Esophagus squamous epithelium (tissue), 4 donors: Measurements from ENCODE around the gene RBM3.

Experiments used
- CTCF ChIP-seq, 6 experiments: fragments of 450-650 bp in 4 of 6; fragments of 200-600 bp in 2 of 6; sonication (generic) in 2 of 6; IDR thresholded peaks; one replicate each; pipeline ENCODE4 v1.5.1; 2016 to 2019; ENCODE audit warnings: antibody characterized with exemption in 6 of 6, mild to moderate bottlenecking in 4 of 6, moderate library complexity in 4 of 6
- POLR2A ChIP-seq, 4 donors: fragments of 450-650 bp; IDR thresholded peaks; one replicate each; pipeline ENCODE4 v1.6.1; 2017; ENCODE audit warnings: antibody characterized with exemption in 4 of 4, mild to moderate bottlenecking in 4 of 4, moderate library complexity in 3 of 4

GRCh38 chrX:48548871-48549270, 25.4 kb upstream of the RBM3 start:
- no peak for TF ChIP-seq CTCF (IDR thresholded peaks at IDR 0.05)
- no peak for TF ChIP-seq POLR2A (IDR thresholded peaks at IDR 0.05)
